C4-2B (cell line): ENCODE results near the gene TMEM271.

ENCODE experiments used
- H3K27ac ChIP-seq: fragments of 450-650 bp; 2 replicates; pipeline ENCODE4 v1.5.1; 2017
- ZFX ChIP-seq: fragments of 450-650 bp; IDR thresholded peaks from 2 replicates; pipeline ENCODE4 v1.6.1; 2017
- TF ChIP-seq, protein P1 (sequence below): fragments of 450-650 bp; conservative IDR thresholded peaks from 2 replicates; pipeline ENCODE4 v1.5.1; 2017; ENCODE audit warnings: mild to moderate bottlenecking

The TMEM271 gene

DNA sequence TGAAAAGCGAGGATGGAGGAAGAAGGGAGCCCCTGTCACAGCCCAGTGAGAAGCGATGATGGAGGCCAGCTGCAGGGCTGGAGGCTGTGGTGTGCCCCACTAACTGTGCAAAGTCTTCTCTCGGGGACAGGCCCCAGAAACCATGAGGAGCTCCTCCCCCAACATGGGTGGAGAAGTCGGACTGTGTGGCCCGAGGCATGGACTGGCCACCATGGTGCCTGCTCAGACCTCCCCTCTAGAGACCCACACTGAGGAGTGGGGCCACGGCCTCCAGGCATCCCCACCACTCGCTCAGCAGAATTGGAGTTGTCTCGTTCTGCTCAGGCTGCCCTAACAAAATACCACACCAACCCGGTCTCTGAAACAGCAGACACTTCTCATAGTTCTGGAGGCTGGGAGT, 37.0 kb upstream of the TMEM271 start:
- no peak for TF ChIP-seq ZFX
- TF ChIP-seq, protein P1, sequence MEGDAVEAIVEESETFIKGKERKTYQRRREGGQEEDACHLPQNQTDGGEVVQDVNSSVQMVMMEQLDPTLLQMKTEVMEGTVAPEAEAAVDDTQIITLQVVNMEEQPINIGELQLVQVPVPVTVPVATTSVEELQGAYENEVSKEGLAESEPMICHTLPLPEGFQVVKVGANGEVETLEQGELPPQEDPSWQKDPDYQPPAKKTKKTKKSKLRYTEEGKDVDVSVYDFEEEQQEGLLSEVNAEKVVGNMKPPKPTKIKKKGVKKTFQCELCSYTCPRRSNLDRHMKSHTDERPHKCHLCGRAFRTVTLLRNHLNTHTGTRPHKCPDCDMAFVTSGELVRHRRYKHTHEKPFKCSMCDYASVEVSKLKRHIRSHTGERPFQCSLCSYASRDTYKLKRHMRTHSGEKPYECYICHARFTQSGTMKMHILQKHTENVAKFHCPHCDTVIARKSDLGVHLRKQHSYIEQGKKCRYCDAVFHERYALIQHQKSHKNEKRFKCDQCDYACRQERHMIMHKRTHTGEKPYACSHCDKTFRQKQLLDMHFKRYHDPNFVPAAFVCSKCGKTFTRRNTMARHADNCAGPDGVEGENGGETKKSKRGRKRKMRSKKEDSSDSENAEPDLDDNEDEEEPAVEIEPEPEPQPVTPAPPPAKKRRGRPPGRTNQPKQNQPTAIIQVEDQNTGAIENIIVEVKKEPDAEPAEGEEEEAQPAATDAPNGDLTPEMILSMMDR, result no peak
- no peak overlapping the region for H3K27ac ChIP-seq

DNA sequence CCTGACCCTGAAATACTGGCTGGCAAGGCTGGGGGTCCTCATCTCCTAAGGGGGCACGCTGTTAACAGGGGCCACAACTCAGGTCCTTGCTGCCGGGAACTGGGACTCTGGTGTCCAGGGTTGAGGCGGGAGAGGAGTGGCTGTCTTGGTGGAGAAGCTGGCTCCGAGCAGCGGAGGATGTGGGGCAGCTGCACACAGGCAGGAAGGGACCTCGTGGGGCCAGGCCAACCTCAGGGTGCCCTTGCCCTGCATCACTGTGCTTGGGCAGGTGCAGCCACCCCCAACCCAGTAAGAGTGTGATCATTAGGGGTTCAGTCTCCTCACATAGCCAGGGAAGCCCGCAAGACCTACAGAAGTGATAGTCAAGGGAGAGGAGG, 36.6 kb upstream of the TMEM271 start:
- TF ChIP-seq, protein P1, result no peak
- no peak for TF ChIP-seq ZFX

DNA sequence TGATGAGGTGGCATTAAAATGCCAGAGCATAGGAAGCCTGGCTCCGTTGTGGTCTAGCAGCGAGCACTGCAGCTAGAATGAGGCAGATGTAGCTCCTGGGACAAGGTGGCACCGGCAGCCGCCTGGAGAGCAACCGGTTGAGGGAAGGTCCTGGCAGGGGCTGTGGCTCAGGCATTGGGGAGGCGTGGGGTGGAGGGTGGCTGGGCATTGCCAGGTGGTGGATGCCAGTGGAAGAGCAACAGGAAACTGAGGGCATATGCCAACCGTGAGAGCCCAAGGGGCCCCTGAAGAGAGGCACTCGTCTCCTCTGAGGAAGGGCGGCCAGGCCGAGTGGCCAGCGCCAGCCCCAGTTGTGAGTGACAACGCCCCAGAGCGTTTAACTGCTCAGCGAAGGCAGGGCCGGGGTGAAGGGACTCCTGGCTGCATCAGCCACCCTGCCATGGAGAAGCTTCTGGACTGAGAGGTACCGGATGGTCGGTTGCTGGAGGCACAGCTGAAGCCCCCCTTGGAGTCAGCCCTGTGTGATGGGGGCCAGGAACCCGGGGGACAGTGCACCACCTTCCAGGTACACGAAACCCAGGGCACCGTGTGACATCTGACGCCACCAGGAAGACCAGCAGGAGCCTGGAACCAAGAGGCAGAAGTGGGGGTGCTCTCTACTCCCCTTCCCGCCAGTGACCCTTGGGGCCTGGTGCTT, 36.1 kb upstream of the TMEM271 start:
- H3K27ac ChIP-seq, result no peak overlapping the region
- TF ChIP-seq, protein P1, result no peak
- no peak for TF ChIP-seq ZFX

More for the DNA sequence above, 36.6 kb upstream of the TMEM271 start:
- H3K27ac ChIP-seq, result no peak overlapping the region

DNA sequence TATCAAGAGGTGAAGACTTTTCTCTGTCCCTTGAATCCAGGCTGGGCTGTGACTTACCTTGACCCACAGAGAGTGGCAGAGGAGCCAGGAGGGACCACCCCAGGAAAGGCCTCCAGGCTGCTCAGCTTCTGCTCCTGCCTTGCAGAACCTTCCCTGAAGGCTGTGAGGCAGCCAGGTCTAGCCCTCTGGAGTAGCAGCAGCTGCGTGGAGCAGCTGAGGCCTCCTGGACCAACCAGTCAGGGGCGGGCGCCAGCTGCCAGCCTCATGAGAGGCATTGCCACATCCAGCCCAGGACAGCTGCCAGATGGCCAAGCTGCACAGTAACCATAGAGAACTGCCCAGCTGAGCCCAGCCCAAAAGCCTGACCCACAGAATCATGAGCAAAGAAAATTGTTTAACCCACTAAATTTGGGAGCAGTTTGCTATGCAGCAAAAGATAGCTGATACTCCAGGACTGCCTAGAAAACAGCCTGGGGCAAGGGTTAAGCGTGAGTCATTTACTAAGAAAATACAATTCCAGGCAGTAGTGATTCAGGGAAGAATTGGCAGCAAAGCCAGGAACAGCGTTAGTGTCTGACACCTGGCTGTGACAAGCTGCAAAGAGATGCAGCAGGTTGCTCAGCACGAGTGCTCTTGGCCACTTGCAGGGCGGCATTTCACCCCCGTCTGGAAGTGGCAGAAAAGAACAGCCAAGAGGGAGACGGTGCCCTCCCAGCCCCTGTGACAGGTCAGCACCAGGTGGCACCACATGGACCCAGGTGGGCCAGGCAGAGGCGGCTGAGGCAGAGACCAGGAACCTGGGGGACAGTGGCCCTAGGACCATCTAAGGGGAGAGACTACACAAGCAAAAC, 34.5 kb upstream of the TMEM271 start:
- no peak overlapping the region for H3K27ac ChIP-seq
- no peak for TF ChIP-seq ZFX
- TF ChIP-seq, protein P1, result no peak

DNA sequence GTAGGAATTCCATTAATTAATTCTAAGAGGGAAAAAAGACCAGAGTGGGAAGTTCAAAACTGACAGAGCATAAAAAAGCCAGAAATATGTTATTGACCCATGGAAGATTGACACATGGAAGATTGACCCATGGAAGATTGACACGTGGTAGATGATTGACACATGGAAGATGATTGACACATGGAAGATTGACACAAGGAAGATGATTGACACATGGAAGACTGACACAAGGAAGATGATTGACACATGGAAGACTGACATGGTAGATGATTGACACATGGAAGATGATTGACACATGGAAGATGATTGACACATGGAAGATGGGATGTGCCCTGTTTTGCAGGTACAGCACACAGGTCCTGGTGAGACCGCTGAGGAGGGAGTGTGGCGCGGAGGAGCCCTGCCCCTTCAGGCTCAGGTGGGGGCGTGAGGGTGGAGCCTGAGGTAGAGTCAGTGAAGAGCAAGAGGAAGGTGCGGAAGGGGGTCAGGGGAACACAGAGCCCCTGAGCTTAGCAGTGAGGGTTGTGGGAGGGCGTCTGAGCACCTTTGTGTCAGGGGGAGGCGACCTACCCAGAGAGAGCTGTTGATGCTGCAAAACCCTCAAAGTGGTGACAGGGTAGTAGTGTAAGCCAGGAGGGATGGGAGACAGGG, 33.4 kb upstream of the TMEM271 start:
- H3K27ac ChIP-seq, result no peak overlapping the region
- TF ChIP-seq ZFX, result no peak
- TF ChIP-seq, protein P1, result no peak

DNA sequence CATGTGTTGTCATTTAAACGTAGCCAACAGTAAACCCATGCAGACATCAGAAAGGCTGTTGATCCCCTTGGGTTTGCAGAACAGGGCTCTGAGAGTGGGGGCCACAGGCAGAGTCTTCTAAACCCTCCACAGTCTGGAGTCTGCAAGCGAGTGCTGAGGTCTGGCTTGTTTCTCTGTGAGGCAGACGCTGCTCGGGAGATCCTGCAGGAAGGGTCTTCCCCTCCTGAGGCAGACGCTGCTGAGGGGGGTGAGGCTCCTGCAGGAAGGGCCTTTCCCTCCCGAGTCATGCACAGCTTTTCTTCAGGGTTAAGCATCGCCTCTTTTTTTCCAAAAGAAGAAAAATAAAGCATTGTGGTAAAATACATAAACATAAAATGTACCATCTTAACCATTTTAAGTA, 32.1 kb upstream of the TMEM271 start:
- no peak for TF ChIP-seq ZFX
- TF ChIP-seq, protein P1, result no peak
- H3K27ac ChIP-seq, result no peak overlapping the region
